ENCODE results near the gene CDH22. TPM values are rescaled to one million over a fixed set of nuclear protein-coding genes. Genes with fewer than 3 reads are reported as not detected.

CDH22 gene
- total RNA-seq, 1 donor = not detected

DNA sequence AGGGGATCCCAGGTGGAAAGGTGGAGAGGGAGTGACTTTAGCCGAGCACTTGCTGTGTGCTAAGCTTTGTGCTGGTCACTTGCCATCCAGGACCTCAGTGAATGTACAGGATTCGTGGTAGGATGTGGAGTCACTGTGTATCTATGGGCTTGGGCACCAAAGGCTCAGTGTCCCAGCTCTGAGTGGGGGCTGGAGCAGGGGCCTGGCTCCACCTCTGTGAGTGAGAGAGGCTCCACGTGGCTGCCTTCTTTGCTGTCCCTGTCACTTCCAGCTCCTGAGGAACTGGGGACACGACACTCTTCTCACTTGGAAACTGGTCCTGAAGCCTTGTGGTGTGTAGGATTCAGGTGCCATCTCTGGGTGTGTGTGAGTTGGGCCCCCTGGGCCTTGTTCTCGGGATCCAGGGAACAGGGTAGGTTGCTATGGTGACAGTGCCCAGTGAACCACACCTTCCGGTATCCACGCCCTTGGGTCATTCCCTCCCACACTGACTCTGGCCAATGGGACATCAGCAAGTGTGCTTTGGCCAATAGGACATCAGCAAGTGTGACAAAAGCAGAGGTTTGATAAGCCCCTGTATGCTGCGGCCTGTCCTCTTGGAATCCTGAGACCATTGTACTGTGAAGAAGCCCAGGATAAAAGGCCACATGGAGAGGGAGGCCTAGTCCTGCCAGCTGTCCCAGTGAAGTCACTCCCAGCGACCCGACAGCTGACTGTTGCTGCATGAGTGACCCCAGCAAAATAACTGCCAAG, 87.7 kb downstream of the CDH22 start:
- Histone ChIP-seq H3K4me1 (ENCODE audit: insufficient read depth, low read length) (no peaks in the 10 kb centered on the region), H3K27me3 (ENCODE audit: insufficient read depth, low read length) (peaks cover 4% of the 10 kb centered on the region), H3K4me3 (ENCODE audit: low read length) (no peak overlapping the region), H3K9me3 (ENCODE audit: low read depth, low read length) (no peaks in the 10 kb centered on the region)

DNA sequence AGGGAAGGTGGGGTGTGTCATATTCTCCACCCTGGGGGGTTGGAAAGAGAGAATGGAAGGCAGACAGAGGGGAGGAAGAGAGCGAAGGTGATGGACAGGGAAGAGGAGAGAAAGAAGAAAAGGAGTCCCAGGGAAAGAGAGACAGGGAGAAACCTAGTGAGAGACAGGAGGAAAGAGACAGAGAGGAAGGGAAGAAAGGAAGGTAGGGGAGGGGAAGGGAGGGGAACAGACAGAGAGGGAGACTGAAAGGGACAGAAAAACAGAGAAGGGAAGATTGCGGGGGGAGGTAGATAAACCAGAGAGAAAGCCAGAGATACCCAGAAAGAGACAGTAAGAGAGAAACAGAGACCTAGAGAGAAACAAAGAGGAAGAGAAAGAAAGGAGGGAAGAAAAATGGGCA, 88.4 kb downstream of the CDH22 start:
- H3K4me3 ChIP-seq (ENCODE audit: low read length) = no peak overlapping the region
- no peaks in the 10 kb centered on the region for H3K9me3 ChIP-seq (ENCODE audit: low read depth, low read length)
- H3K27me3 ChIP-seq (ENCODE audit: insufficient read depth, low read length) = no peaks in the 10 kb centered on the region
- no peaks in the 10 kb centered on the region for H3K4me1 ChIP-seq (ENCODE audit: insufficient read depth, low read length)

DNA sequence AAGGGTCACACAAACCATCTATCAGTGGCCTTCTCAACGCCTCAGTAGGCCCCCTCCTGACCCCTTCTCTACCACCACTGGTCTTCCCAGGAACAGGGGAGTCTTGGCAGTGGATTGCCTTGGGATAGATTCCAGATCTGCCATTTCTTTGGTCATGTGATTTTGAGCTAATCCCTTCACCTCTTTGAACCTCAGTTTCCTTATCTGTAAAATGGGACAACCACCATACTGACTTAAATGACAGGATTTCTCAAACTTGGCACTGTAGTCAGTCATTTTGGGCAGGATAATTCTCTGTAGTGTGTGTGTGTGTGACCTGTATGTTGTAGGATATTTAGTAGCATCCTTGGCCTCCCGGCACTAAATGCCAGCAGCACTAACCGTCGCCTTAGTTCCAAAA, 89.1 kb downstream of the CDH22 start:
- no peaks in the 10 kb centered on the region for H3K4me1 ChIP-seq (ENCODE audit: insufficient read depth, low read length)
- H3K4me3 ChIP-seq (ENCODE audit: low read length) = no peak overlapping the region
- no peaks in the 10 kb centered on the region for H3K9me3 ChIP-seq (ENCODE audit: low read depth, low read length)
- no peaks in the 10 kb centered on the region for H3K27me3 ChIP-seq (ENCODE audit: insufficient read depth, low read length)

DNA sequence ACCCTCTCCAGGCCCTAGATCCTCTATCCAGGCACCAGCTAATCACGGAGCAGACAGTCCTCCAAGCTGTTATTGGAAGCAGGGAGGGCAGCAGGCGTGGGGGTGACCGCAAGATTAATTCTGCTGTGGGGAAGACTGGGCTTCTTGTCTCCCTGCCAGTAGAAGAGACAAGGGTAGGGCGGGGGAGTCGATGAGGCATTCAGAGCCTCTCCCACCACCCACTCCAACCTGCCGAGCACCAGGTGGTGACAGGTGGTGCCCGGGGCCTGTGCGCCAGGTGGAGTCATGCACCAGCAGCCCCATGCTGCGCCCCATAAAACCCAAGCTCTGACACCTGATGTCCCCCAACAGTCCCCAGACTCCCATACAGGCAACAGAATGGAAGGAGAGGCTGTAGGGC, 89.6 kb downstream of the CDH22 start:
- Histone ChIP-seq H3K4me3 (ENCODE audit: low read length) (no peak overlapping the region), H3K4me1 (ENCODE audit: insufficient read depth, low read length) (no peaks in the 10 kb centered on the region), H3K27me3 (ENCODE audit: insufficient read depth, low read length) (no peaks in the 10 kb centered on the region), H3K9me3 (ENCODE audit: low read depth, low read length) (no peaks in the 10 kb centered on the region)

DNA sequence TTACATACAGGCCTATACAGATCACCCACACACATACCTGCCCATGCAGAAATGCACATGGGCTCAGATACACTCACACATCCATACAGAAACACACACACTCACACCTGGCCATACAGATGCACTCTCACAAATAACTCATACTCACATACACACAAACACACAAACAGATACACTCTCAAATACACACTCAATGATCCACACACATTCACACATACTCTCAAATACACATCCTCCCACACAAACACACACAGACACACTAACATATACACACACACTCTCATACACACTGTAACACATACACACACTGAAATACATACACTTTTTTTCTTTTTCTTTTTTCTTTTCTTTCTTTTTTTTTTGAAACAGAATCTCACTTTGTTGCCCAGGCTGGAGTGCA, 90.7 kb downstream of the CDH22 start:
- Histone ChIP-seq H3K27me3 (ENCODE audit: insufficient read depth, low read length) (no peaks in the 10 kb centered on the region), H3K9me3 (ENCODE audit: low read depth, low read length) (no peaks in the 10 kb centered on the region), H3K4me3 (ENCODE audit: low read length) (no peak overlapping the region), H3K4me1 (ENCODE audit: insufficient read depth, low read length) (no peaks in the 10 kb centered on the region)

DNA sequence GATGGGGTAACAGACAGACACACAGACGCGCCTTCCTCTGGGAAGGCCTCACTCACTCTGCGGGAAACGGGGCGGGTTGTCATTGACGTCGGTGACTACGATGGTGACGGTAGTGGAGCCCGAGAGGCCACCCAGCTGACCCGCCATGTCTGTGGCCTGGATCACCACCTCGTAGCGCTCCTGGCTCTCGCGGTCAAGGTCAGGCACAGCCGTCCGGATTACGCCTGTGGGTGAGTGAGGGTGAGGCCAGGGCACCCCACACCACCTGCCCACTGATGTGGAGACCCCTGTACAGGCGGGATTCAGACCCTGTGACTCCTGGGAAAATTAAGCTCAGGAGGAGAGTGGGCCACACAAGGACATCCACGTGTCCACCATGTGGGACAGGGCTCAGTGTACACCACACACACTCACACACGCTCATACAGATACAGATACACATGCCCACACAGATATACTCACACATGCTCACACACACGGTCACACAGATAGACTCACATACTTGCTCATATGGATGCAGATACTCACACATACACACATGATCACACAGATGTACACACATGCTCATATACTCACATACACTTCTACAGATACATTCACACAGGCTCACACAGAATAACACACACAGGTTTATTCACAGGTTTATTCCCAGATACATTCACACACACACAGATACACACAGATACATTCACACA, 91.4 kb downstream of the CDH22 start:
- H3K4me1 ChIP-seq (ENCODE audit: insufficient read depth, low read length) = no peaks in the 10 kb centered on the region
- H3K9me3 ChIP-seq (ENCODE audit: low read depth, low read length) = no peaks in the 10 kb centered on the region
- H3K4me3 ChIP-seq (ENCODE audit: low read length) = no peak overlapping the region
- no peaks in the 10 kb centered on the region for H3K27me3 ChIP-seq (ENCODE audit: insufficient read depth, low read length)

DNA sequence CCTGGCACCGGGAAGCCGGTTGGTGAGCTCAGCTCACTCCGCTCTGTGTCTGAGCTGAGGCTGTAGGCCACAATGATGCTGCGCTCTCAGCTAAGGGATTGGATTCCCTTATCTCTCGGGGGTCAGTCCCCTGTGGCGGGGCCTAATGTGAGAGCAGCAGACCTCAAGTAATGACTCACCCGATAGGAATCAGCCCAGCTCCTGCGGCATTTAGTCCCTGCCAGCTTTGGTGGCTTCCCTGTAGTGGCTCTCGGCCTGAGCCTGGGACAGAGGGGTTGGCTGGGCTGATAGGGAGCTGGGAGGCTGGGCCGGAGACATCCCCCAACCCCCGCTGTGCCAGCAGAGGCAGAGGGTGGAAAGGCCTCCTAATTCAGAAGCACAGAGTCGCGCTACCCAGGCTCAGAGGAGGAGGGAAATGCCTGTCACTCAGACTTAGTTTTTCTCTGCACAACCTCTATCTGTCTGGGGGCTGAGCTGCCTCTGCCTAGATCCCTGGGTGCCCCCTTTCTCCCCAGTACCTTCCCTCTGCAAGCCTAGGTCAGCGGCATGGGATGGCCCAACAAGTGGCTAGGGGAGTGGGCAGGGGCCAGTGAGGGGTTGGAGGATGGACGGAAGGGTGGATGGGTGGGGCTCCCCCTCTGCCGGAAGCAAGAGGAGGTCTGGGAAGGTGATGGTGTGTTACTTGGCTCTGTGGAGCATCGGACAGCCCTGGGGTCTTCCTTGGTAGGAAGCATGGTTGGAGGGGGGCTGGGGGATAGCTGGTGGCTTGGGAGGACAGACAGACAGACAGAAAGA, 92.2 kb downstream of the CDH22 start:
- H3K4me3 ChIP-seq (ENCODE audit: low read length) = no peak overlapping the region
- H3K27me3 ChIP-seq (ENCODE audit: insufficient read depth, low read length) = no peaks in the 10 kb centered on the region
- no peaks in the 10 kb centered on the region for H3K9me3 ChIP-seq (ENCODE audit: low read depth, low read length)
- no peaks in the 10 kb centered on the region for H3K4me1 ChIP-seq (ENCODE audit: insufficient read depth, low read length)

DNA sequence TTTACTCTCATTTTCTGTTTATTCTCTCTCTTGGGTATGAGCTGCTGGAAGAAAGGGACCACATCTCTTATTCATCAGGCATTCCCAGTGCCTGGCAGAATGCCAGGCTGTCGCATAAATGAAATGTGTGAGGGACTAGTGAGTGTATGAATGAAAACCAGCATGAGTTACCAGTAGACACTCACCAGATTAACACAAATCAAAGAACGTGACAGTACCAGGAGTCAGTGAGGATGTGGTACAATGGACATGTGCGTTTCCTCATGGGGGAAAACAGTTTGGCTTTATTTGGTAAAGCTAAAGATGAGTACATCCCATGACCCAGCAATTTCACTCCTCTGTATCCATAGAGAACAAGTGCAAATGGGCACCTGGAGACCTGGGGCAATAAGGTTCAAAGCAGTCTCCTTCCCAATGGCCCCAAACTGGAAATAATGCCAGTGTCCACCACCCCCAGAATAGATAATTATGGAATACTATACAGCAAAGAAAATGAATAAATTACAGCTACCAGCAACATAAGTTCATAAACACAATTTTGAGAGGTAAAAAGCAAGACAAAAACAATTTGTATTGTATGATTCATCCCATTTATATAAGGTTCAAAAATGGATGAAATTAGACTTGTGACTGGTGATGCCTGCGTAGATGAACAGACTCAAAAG, 93.3 kb downstream of the CDH22 start:
- Histone ChIP-seq H3K9me3 (ENCODE audit: low read depth, low read length) (no peaks in the 10 kb centered on the region), H3K27me3 (ENCODE audit: insufficient read depth, low read length) (no peaks in the 10 kb centered on the region), H3K4me3 (ENCODE audit: low read length) (no peak overlapping the region), H3K4me1 (ENCODE audit: insufficient read depth, low read length) (no peaks in the 10 kb centered on the region)

DNA sequence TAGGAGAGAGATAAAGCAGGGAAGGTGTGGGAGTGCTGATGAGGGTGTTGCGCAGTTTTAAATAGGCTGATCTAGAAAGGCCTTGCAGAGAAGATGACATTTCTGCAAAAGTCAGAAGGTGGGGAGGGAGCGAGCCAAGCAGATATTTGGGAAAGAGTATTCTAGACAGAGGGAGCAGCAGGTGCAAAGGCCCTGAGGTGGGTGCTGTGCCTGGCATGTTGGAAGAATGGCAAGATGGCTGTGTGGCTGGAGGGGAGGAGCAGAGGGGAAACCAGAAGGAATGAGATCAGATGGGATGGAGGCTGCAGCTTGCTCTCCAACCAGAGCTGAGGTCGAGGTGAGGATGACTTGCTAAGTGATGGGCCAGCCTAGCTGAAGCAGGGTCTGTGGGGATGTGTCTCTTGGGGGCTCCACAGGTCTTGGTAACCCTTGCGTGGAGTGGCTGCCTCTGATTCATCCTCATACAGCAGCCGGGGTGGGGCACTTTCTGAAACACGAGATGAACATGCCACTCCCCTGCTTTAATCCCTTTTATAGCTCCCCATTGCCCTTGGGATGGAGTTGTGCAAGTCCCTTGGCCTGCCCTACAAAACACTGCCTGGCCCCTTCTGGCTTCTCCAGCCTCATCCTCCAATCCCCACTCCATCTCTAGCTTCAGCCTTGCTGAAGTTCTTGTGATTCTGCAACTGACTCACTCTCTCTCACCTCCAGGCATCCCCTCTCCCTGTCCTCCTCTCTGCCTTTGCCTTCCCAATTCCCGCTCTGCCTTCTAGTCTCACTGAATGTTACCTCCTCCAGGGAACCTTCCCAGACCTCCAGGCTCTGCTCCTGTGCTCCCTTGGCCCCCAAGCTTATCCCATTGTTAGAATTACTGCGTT, 94.1 kb downstream of the CDH22 start:
- no peak overlapping the region for H3K4me3 ChIP-seq (ENCODE audit: low read length)
- peaks cover 3% of the 10 kb centered on the region for H3K4me1 ChIP-seq (ENCODE audit: insufficient read depth, low read length)
- H3K27me3 ChIP-seq (ENCODE audit: insufficient read depth, low read length) = no peaks in the 10 kb centered on the region
- no peaks in the 10 kb centered on the region for H3K9me3 ChIP-seq (ENCODE audit: low read depth, low read length)

DNA sequence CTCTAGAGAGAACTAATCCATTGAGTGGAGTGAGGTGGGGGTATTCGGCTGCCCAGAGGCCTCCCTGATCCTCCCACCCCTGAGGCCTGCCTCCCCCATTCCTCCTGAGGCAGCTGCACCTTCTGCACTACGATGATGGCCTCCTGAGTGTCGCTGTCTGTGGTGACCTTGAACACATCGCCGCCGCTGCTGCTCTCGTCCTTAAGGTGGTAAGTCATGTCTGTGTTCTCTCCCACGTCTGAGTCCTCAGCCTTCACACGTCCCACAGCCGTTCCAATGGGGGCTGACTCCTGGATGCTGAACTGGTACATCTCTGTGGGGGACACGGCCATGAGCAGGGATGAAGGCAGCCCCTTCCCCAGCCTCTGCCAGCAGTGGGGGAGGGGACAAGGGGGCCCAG, 95.4 kb downstream of the CDH22 start:
- peaks cover 16% of the 10 kb centered on the region for H3K4me1 ChIP-seq (ENCODE audit: insufficient read depth, low read length)
- peaks cover 2% of the 10 kb centered on the region for H3K27me3 ChIP-seq (ENCODE audit: insufficient read depth, low read length)
- no peaks in the 10 kb centered on the region for H3K9me3 ChIP-seq (ENCODE audit: low read depth, low read length)

DNA sequence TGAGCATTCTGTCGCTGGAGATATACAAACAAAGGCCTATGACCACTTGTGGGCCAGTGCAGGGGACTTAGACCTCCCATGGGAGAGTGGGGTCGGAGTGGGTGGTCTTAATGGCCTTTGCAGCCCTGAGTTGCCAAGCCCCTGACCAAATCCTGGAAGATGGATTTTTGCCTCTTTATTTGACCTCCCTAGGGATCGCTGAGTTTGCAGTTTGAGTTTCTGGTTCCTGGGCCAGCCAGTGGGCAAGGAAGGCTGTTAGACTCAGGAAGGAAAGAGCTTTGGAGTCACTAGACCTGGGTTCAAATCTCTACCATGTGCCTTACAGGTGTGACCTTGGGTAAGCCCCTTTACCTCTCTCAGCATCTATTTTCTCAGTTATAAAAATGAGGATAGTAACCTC, 96.0 kb downstream of the CDH22 start:
- peaks cover 22% of the 10 kb centered on the region for H3K4me1 ChIP-seq (ENCODE audit: insufficient read depth, low read length)
- H3K27me3 ChIP-seq (ENCODE audit: insufficient read depth, low read length) = peaks cover 2% of the 10 kb centered on the region
- H3K9me3 ChIP-seq (ENCODE audit: low read depth, low read length) = no peaks in the 10 kb centered on the region
- H3K4me3 ChIP-seq (ENCODE audit: low read length) = no peak overlapping the region

More for the DNA sequence above, 95.4 kb downstream of the CDH22 start:
- H3K4me3 ChIP-seq (ENCODE audit: low read length) = no peak overlapping the region

DNA sequence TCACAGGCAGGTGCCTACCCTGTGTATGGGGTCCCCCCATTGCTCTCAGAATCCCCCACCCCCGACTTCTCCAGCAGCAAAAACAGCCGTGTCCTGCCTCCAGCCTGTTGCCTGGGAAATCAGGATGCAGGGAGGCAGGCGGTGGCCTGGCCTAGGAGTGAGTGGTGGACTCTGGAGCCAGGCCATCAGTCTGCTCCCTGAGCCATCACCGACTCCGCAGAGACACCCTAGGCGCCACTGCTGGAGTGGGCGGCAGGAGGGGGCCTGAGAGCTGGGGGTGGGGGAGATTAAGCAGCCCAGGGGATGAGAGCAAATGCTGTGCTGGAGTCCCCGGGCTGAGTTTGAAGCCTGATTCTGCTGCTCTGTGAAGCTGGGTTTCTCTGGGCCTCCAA, 97.0 kb downstream of the CDH22 start:
- H3K9me3 ChIP-seq (ENCODE audit: low read depth, low read length) = no peaks in the 10 kb centered on the region
- no peak overlapping the region for H3K4me3 ChIP-seq (ENCODE audit: low read length)
- H3K27me3 ChIP-seq (ENCODE audit: insufficient read depth, low read length) = peaks cover 2% of the 10 kb centered on the region
- H3K4me1 ChIP-seq (ENCODE audit: insufficient read depth, low read length) = peaks cover 31% of the 10 kb centered on the region

DNA sequence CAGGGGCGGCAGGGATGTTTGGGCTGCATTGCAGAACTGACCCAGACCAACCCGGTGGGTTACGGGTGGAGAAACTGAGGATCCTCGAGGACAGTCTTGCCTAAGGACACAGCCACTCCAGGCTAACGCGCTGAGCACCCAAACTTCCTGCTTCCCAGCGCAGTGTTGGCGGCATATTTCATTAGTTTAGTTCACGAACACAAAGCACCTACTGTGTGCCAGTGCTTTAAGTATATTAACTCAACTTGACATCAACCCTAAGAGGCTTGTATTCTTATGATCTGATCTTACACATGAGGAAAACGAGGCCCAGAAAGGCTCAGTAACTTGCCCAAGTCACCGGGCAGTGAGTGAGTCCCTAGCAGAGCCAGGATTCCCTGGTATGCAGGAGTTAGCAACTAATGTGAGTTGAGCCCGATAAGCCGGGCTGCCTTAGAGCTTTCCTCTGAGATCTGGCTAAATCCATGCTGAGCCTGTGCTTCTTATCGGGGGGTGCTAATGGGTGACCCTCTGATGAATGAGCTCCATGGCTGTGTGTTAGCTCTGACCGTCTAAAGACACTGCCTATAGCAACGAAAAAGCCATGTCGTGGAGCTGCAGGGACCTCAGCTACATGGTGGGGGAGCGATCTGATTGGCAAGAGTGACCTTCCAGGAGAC, 97.5 kb downstream of the CDH22 start:
- Histone ChIP-seq H3K9me3 (ENCODE audit: low read depth, low read length) (no peaks in the 10 kb centered on the region), H3K4me3 (ENCODE audit: low read length) (no peak overlapping the region), H3K4me1 (ENCODE audit: insufficient read depth, low read length) (peaks cover 36% of the 10 kb centered on the region), H3K27me3 (ENCODE audit: insufficient read depth, low read length) (peaks cover 2% of the 10 kb centered on the region)
